Heart left ventricle (tissue), 13 donors: Measurements from ENCODE around the gene OGFOD3.

Experiments
- CTCF ChIP-seq, 12 donors: fragments of 200-600 bp; sonication (generic) in 4 of 12; IDR thresholded peaks; one replicate each; pipeline versions ENCODE4 v1.5.0 to v1.8.0; 2018 to 2022; ENCODE audit warnings: antibody characterized with exemption in 12 of 12, mild to moderate bottlenecking in 5 of 12
- POLR2A ChIP-seq, 2 donors: fragments of 450-650 bp; IDR thresholded peaks; one replicate each; pipeline ENCODE4 v1.6.1; 2017; ENCODE audit warnings: antibody characterized with exemption in 2 of 2, mild to moderate bottlenecking in 2 of 2, moderate library complexity in 2 of 2
- donor health status: ischemic (EF 13 %, LVEDD 7.1; RV severe dilation, severe dysfunction).
- donor health status: DM: no; HTN: yes; CAD: no.
- donor health status: DM: no; HTN: no; CAD: no.
- donor health status: ischemic (EF 25% LVEDD 6.9; RV normal size, moderate dysfunction).
- donor health status: ischemic (EF 25% LVEDD 5.7; RV mildly dilated, moderate dysfunction).
- donor health status: ischemic (EF 35%, LVEDD 5.7; RV mildly dilated, moderate dysfunction).
- donor health status: nonischemic (EF 11% LVEDD 7.7; RV severe dilation, severe dysfunction).
- donor health status: DM: yes; HTN: yes; CAD: no.
- donor health status: PGD.
- donor health status: ischemic (EF 29% LVEDD 5.4; RV normal size, mild dysfunction).
- donor health status: nonischemic (EF 23%, LVEDD 6.1; RV moderate dilation, normal function).

DNA sequence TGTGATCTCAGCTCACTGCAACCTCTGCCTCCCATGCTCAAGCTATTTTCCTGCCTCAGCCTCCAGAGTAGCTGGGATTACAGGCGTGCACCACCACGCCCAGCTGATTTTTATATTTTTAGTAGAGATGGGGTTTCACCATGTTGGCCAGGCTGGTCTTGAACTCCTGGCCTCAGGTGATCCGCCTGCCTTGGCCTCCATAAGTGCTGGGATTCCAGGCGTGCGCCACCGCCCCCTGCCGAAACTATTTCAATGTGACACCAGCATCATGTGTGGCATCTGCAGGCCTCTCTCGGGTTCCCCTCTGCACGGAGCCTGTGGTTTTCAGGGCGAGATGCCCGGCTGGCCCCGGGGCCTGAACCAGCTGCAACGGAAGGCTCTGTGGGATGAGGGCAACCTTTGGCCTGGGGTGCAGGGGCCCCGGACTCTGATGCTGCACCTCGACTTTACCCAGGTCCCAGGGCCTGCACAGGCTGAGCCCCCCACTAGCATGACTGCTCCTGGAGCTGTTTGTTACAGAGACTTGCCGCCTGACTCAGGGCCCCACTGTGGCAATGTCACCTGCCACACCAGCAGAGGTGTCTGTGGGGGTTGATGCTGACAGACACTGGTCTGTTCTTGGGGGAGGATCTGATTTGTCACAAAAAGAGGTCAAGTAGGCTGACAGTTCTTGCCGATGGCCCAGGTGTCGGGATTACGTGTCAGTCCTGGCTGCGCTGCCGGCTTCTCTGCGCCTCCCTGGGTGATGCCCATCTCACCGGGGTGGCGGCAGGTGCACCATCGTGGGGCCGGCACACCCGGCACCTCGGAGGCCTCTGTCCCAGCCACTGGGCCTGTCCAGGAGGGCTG is 68.0 kb downstream of the OGFOD3 start:
- TF ChIP-seq CTCF (IDR thresholded peaks at IDR 0.05): no peak
- TF ChIP-seq POLR2A (IDR thresholded peaks at IDR 0.05): no peak
